ENCODE data around the gene SAMM50. TPM values are rescaled to one million over a fixed set of nuclear protein-coding genes. Genes with fewer than 3 reads are reported as not detected.

SAMM50 gene
- total RNA-seq, 4 donors from 2014 or later: 23.2 to 36.0 (median 32.3) TPM

DNA sequence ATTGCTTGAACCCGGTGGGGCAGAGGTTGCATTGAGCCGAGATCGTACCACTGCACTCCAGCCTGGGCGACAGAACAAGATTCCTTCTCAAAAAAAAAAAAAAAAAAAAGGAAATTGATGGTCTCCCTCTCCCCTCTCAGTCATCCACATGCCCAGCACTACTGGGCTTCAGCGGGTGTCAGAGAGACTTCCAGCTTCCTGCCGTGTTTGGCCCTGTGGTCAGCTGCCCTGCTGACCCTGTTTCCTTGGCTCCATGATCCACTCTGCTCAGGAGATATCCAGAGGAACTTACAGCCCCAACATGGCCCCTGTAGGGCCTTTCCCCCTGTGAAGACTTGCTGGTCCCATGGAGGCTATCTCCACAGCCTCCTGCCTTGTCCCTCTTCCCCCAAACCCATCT lies 37.7 kb upstream of the SAMM50 start:
- TF ChIP-seq, protein P1, sequence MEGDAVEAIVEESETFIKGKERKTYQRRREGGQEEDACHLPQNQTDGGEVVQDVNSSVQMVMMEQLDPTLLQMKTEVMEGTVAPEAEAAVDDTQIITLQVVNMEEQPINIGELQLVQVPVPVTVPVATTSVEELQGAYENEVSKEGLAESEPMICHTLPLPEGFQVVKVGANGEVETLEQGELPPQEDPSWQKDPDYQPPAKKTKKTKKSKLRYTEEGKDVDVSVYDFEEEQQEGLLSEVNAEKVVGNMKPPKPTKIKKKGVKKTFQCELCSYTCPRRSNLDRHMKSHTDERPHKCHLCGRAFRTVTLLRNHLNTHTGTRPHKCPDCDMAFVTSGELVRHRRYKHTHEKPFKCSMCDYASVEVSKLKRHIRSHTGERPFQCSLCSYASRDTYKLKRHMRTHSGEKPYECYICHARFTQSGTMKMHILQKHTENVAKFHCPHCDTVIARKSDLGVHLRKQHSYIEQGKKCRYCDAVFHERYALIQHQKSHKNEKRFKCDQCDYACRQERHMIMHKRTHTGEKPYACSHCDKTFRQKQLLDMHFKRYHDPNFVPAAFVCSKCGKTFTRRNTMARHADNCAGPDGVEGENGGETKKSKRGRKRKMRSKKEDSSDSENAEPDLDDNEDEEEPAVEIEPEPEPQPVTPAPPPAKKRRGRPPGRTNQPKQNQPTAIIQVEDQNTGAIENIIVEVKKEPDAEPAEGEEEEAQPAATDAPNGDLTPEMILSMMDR (IDR thresholded peaks at IDR 0.05): no peak
- no peak for TF ChIP-seq POLR2A (IDR thresholded peaks at IDR 0.05)
- 73 to 88% methylated on average over 6 of the region's 6 CpGs for WGBS, 2 donors
- no peak for DNase-seq (ENCODE audit: low spot score in 2 of 2)
- intact Hi-C loops (cut with DNase I; ENCODE audit: low total_unique reads): no loop called here
- H3K4me3 ChIP-seq (ENCODE audit: low read depth, poor library complexity, severe bottlenecking): no peak overlapping the region

DNA sequence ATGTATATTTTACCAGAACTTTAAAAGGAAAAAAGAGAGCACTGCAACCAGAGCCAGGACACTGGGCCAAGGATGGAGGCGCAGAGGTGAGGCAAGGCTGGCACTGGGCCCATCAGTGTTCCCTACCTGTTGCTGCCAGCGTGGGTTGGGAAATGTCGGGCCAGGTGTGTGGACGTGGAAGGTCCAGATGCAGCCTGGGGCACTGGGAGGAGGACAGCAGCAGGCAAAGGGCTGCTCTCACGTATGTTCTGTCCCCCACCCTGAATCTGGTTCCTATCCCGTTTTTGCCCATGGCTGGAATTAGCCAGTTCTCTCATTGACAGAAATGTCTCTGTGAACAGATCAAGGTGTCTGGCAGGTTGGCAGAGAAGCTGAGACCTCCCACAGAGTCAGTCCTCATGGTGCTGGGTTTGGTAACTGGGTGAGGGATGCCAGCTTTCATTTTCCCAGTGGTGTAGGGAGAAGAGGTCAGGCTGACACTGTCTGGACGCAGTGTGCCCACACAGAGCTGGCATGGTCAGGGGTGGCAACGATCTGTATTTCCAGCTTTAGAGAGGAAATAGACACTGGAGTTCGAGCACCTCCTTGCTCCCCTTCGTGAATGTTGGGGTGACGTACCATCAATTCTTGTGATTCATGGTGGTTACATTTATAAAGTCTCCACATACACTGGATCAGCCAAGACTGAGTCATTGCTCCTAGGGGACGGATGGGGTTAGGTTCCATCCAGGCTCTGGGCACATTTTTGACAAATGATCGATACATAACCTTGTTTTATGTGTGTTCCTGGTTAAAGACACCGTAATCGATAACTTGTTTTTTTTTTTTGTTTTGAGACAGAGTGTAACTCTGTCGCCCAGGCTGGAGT lies 35.9 kb upstream of the SAMM50 start:
- 45 to 60% methylated on average over 16 of the region's 16 CpGs for WGBS, 2 donors
- no peak for DNase-seq (ENCODE audit: low spot score in 2 of 2)
- TF ChIP-seq POLR2A (IDR thresholded peaks at IDR 0.05): no peak
- TF ChIP-seq, protein P1 (IDR thresholded peaks at IDR 0.05): no peak

DNA sequence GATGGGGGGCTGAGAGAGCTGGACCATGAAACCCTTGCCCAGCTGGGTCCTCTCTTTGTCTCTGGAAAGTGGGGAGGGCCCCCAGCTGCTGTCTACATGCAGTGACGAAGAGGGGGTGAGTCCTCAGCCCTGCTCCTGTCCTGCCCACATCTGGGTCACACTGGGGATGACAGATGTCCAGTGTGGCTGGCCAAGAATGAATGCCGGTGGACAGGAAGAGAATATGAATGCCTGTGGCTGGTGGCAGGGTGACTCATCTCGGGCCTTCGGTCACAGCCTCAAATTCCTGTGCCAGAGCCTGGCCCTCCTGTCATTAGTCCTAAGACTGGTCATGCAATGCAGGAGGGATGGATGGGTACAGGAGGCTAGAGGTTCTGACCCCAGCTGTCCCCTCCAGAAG lies 33.9 kb upstream of the SAMM50 start:
- intact Hi-C loops (cut with DNase I; ENCODE audit: low total_unique reads): no loop called here
- DNase-seq (ENCODE audit: low spot score in 2 of 2): no peak
- 67 to 73% methylated on average over 4 of the region's 4 CpGs for WGBS, 2 donors
- no peak overlapping the region for H3K4me3 ChIP-seq (ENCODE audit: low read depth, poor library complexity, severe bottlenecking)
- TF ChIP-seq, protein P1 (IDR thresholded peaks at IDR 0.05): no peak
- TF ChIP-seq POLR2A (IDR thresholded peaks at IDR 0.05): no peak

More for the DNA sequence above, 35.9 kb upstream of the SAMM50 start:
- no peak overlapping the region for H3K4me3 ChIP-seq (ENCODE audit: low read depth, poor library complexity, severe bottlenecking)
- intact Hi-C loops (cut with DNase I; ENCODE audit: low total_unique reads): no loop called here

DNA sequence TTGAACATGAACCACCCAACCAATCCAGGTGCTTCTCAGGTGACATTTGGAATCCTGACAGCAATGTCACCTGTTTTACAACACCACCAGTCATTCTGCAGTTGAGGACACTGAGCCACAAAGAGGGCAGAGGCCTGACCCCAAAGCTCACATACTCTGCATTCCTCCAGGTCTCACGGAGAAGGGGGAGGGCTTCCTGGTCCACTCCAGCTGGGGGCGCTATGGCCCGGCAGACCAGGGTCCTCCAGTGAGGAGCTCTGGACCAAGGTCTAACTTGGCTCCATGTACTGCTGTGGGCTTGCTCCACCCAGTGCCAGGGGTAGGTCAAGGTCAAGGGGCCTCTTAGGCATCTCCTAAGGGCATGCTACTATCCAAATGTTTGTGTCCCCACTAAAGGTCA lies 33.1 kb upstream of the SAMM50 start:
- DNase-seq (ENCODE audit: low spot score in 2 of 2): no peak
- H3K4me3 ChIP-seq (ENCODE audit: low read depth, poor library complexity, severe bottlenecking): no peak overlapping the region
- TF ChIP-seq, protein P1 (IDR thresholded peaks at IDR 0.05): no peak
- TF ChIP-seq POLR2A (IDR thresholded peaks at IDR 0.05): no peak
- intact Hi-C loops (cut with DNase I; ENCODE audit: low total_unique reads): no loop called here
- whole genome bisulfite sequencing, 2 donors: 67 to 100% methylated on average over 1 to 3 of the region's 3 CpGs

DNA sequence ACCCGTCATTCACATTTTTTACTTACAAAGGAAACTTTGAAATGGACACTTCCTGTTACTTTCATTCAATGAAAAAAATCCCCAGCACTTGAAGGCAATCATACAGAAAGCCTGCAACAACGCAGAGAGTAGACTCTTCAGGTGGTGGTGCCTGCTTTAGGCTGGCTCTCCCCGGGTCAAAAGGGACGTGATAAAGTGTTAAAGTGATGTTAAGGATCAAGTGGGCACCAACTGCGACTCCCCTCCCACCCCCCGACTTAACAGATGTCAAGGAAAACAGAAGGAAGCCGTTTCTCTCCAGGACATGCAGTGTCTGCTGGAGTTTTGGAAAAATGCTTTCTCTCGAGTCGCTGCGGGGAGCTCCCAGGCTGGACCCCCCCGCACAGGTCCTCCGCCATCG lies 32.1 kb upstream of the SAMM50 start:
- H3K4me3 ChIP-seq (ENCODE audit: low read depth, poor library complexity, severe bottlenecking): no peak overlapping the region
- 2 to 6% methylated on average over 10 to 13 of the region's 13 CpGs for WGBS, 2 donors
- TF ChIP-seq POLR2A (IDR thresholded peaks at IDR 0.05): no peak
- TF ChIP-seq, protein P1 (IDR thresholded peaks at IDR 0.05): no peak
- DNase-seq (ENCODE audit: low spot score in 2 of 2): no peak
- intact Hi-C loops (cut with DNase I; ENCODE audit: low total_unique reads): no loop called here

Measured in lower leg skin (tissue), 4 donors.